Dendritic cell treated with granulocyte-macrophage colony-stimulating factor and Interleukin-4, amounts not matched to agents 40 ng/mL and 50 ng/mL, for 4 days (primary cell): ENCODE results near the gene FKBP15.
"Not testable (repeated sequence)": the region's sequence is repeated elsewhere in the genome, so short reads cannot be mapped to it uniquely, and the experiment has no call there.

Experiments
- H3K27ac Mint-ChIP-seq: one replicate; pipeline ENCODE4 v1.8.0; 2022; ENCODE audit warnings: mild to moderate bottlenecking, mixed read lengths
- H3K27me3 Mint-ChIP-seq: one replicate; pipeline ENCODE4 v1.8.0; 2022; ENCODE audit warnings: mild to moderate bottlenecking, mixed read lengths
- H3K36me3 Mint-ChIP-seq: one replicate; pipeline ENCODE4 v1.8.0; 2022; ENCODE audit warnings: low read depth, mixed read lengths
- H3K4me1 Mint-ChIP-seq: one replicate; pipeline ENCODE4 v1.8.0; 2022; ENCODE audit warnings: low read depth, mixed read lengths
- H3K4me3 Mint-ChIP-seq: one replicate; pipeline ENCODE4 v1.8.0; 2022; ENCODE audit warnings: mild to moderate bottlenecking, moderate library complexity, mixed read lengths
- H3K9me3 Mint-ChIP-seq: one replicate; pipeline ENCODE4 v1.8.0; 2022; ENCODE audit warnings: mixed read lengths
- intact Hi-C: fragments of 100-400 bp; cut with micrococcal nuclease; formaldehyde crosslinking; loops from one replicate; pipeline ENCODE4 v1.15.0; 2022

FKBP15 gene

GRCh38 chr9:113155911-113156588 lies 65.0 kb downstream of the FKBP15 start:
- Mint-ChIP-seq H3K4me3 (peak overlapping the region; percentile 42), H3K27me3 (no peaks in the 10 kb centered on the region), H3K27ac (peak overlapping the region; percentile 99), H3K36me3 (peaks cover 86% of the 10 kb centered on the region), H3K4me1 (peaks cover 82% of the 10 kb centered on the region), H3K9me3 (no peaks in the 10 kb centered on the region)
- intact Hi-C loops, result loop anchor here (2.0 to 10.0 kb wide), 3 partner anchors 44 to 119 kb away; partner anchors contain the start of genes CDC26, FKBP15, PRPF4 and SLC31A1

DNA sequence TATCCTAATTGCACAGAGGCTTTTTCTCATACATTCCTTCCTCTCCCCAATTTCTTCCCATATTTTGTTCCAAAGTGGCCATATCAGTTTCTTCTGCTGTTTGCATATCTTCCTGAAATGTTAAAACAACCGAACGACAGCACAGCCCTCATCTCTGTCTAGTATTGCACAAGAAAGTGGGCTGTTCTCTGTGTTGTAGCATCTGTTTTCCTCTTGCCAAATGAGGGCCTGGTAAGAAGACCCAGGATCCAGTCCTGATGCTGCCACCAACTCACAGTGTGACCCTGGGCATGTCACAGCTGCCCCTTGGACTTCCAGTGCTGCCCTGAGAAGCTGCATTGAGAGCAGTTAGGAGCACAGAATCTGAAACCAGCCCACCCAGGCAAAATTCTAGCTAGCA lies 66.1 kb downstream of the FKBP15 start:
- intact Hi-C loops, result loop anchor here (2.0 to 10.0 kb wide), 4 partner anchors 32 to 120 kb away; partner anchors contain the start of genes CDC26, FKBP15, PRPF4 and SLC31A1
- Mint-ChIP-seq H3K27me3 (no peaks in the 10 kb centered on the region), H3K4me1 (peaks cover 74% of the 10 kb centered on the region), H3K9me3 (no peaks in the 10 kb centered on the region), H3K36me3 (peaks cover 78% of the 10 kb centered on the region), H3K27ac (peak overlapping the region; percentile 99), H3K4me3 (peak overlapping the region; percentile 51)

GRCh38 chr9:113154471-113154870 lies 66.6 kb downstream of the FKBP15 start:
- peaks cover 76% of the 10 kb centered on the region for H3K4me1 Mint-ChIP-seq
- H3K27ac Mint-ChIP-seq, result peak overlapping the region; percentile 99
- H3K4me3 Mint-ChIP-seq, result peak overlapping the region; percentile 51
- no peaks in the 10 kb centered on the region for H3K9me3 Mint-ChIP-seq
- no peaks in the 10 kb centered on the region for H3K27me3 Mint-ChIP-seq
- intact Hi-C loops, result loop anchor here (2.0 to 10.0 kb wide), 3 partner anchors 33 to 120 kb away; partner anchors contain the start of genes CDC26, FKBP15, PRPF4 and SLC31A1
- peaks cover 73% of the 10 kb centered on the region for H3K36me3 Mint-ChIP-seq

DNA sequence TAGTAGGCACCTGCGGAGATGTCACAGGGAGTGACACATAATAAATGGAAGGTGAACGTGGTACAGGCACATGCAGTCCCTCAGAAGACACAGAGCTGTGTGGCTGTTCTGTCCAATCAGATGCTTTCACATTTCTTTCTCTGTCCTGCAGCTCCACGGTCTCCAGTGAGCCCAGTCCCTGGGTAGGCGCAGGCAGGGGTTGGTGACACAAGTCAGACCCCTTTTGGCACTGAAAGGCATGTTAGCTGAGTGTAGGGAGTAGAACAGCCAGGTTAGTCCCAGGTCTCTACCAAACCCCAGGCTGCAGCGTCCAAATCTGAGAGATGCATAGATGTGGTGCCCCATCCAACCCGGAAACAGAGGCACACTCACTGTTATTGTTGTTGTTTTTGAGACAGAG lies 67.5 kb downstream of the FKBP15 start:
- H3K9me3 Mint-ChIP-seq, result no peaks in the 10 kb centered on the region
- no peaks in the 10 kb centered on the region for H3K27me3 Mint-ChIP-seq
- H3K36me3 Mint-ChIP-seq, result peaks cover 65% of the 10 kb centered on the region
- peak overlapping the region; percentile 99 for H3K27ac Mint-ChIP-seq
- no peak overlapping the region for H3K4me3 Mint-ChIP-seq
- peaks cover 79% of the 10 kb centered on the region for H3K4me1 Mint-ChIP-seq
- intact Hi-C loops, result loop anchor here (5.0 to 10.0 kb wide), 2 partner anchors 34 to 121 kb away; partner anchors contain the start of genes CDC26 and PRPF4

DNA sequence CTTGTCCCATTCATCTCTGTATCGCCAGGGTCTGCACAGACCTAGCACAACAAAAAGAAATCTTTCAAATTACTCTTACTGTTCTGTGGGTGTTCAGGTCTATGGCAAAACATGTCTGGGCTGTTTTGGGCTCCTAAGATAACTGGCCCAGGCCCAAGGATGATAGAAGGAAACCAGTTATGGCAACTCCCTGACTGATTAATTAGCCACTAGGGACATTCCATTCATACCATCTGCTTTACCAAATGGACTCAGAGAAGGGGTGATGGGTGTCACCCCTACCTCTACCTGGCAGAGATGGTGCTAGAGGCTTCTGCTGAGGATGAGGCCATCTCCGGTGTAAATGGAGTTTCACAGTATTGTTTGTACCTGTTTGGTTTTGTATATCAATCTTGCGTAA lies 68.4 kb downstream of the FKBP15 start:
- Mint-ChIP-seq H3K27me3 (no peaks in the 10 kb centered on the region), H3K9me3 (no peaks in the 10 kb centered on the region), H3K4me1 (peaks cover 78% of the 10 kb centered on the region), H3K27ac (peak overlapping the region; percentile 99), H3K4me3 (peak overlapping the region; percentile 90), H3K36me3 (peaks cover 56% of the 10 kb centered on the region)
- intact Hi-C loops, result loop anchor here (5.0 to 10.0 kb wide), 2 partner anchors 35 to 122 kb away; partner anchors contain the start of genes CDC26 and PRPF4

DNA sequence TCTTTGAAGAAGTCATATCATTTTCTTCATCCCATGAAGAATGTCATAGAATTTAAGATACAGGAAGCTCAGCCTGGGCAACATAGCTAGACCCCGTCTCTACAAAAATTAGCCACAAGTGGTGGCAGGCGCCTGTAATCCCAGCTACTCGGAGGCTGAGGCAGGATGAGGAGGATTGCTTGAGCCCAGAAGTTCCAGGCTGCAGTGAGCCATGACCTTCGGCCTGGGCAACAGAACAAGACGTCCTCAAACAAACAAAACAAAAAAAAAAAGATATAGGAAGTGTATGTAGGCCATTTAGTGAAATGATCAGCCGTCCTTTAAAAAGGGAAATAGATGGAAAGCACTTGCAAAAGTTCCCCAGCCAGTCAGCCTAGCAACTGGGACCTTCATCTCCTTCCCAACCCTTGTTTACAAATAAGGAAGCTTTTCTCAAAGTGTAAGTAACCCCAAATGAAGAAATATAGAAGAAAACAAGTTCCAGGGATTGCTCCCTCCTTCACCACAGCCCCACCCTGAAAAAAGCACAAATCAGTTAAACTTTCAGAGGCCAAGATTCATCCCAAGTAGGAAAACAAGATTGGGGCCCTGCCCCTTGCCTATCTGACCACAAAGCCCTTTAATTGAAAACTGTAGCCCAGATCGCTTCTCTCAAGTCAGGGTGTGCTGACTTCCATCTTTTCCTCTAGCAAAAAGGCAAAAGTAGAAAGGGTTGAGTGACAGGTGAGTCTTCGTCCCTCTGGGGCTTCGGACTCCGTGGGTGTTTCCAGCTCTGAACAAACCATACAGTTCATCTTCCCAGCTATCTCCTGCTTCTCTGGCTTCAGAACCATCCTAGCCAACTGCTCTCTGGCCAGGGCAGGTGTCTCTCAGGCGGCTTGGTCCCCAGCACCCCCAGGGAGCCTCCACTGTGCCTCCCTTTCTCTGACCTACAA lies 69.1 kb downstream of the FKBP15 start:
- Mint-ChIP-seq H3K36me3 (peaks cover 48% of the 10 kb centered on the region), H3K27me3 (no peaks in the 10 kb centered on the region), H3K27ac (peak overlapping the region; percentile 99), H3K4me3 (peak overlapping the region; percentile 90), H3K4me1 (peaks cover 71% of the 10 kb centered on the region), H3K9me3 (no peaks in the 10 kb centered on the region)
- intact Hi-C loops, result loop anchor here (5.0 to 10.0 kb wide), 2 partner anchors 35 to 123 kb away; partner anchors contain the start of genes CDC26 and PRPF4

GRCh38 chr9:113150670-113151611 lies 70.1 kb downstream of the FKBP15 start, which contains the start of gene SLC31A2:
Gene SLC31A2 (plus strand): TSS chr9:113151007. CDS start chr9:113151075, 68 bp downstream.
- Mint-ChIP-seq H3K4me1 (peaks cover 63% of the 10 kb centered on the region), H3K4me3 (peak within 1 kb of the TSS; percentile 90), H3K9me3 (no peaks in the 10 kb centered on the region), H3K36me3 (peaks cover 44% of the 10 kb centered on the region), H3K27ac (peak within 1 kb of the TSS; percentile 99), H3K27me3 (peaks cover 1% of the 10 kb centered on the region)
- intact Hi-C loops, result loop anchor here (5.0 to 10.0 kb wide), 2 partner anchors 36 to 124 kb away; partner anchors contain the start of genes CDC26 and PRPF4

DNA sequence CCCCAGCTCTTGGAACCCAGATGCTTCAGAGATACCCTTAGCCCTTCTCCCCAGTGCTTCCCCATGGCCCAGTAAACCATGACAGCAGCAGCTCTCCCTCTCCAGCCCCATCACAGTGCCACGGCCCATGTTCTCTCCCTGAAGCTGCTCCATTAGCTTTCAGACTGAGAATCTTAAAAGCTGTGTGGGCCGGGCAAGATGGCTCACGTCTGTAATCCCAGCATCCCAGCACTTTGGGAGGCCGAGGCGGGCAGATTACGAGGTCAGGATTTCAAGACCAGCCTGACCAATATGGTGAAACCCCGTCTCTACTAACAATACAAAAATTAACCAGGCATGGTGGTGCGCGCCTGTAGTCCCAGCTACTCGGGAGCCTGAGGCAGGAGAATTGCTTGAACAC lies 71.5 kb downstream of the FKBP15 start:
- intact Hi-C loops, H3K9me3 Mint-ChIP-seq, H3K4me3 Mint-ChIP-seq, H3K27me3 Mint-ChIP-seq: not testable (repeated sequence)
- Mint-ChIP-seq H3K4me1 (peaks cover 49% of the 10 kb centered on the region), H3K27ac (peak overlapping the region; percentile 78), H3K36me3 (peaks cover 34% of the 10 kb centered on the region)

DNA sequence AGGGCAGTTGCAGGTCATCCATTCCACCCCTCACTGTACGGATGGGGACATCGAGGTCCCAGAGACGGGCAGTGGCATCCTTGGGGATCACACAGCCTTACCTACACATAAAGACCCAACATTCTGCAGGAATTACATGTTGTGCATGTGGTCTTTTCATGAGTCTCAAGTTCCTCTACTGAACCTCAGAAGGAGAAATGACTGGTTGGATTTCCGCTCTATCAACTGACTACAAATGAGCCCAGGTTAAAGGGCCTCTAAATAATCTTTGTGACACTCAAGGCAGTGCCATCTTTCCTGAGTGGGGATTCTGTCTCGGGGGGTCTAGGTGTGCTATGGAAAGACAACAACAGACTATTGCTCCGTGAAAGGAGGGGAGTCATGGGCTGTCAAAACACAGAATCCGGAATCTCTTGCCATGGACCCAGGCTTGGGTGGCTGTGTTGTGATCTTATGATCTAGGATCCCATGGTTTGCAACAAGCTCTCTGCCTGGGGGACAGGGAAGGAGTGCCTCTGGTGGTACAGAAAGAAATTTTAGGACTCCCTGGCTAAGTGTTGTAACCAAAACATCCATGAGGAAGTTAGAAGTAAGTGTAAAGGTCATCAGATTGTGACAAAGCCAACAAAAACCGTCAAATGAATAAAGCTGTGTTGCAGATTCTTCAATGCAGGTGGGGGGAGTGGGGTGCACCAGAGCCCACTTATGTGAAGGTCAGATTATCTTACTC lies 72.1 kb downstream of the FKBP15 start:
- intact Hi-C loops, result no loop called here
- peaks cover 6% of the 10 kb centered on the region for H3K27me3 Mint-ChIP-seq
- no peaks in the 10 kb centered on the region for H3K9me3 Mint-ChIP-seq
- peaks cover 28% of the 10 kb centered on the region for H3K36me3 Mint-ChIP-seq
- H3K27ac Mint-ChIP-seq, result peak overlapping the region; percentile 78
- H3K4me1 Mint-ChIP-seq, result peaks cover 43% of the 10 kb centered on the region
- peak overlapping the region; percentile 35 for H3K4me3 Mint-ChIP-seq

GRCh38 chr9:113148372-113148705 lies 72.7 kb downstream of the FKBP15 start:
- intact Hi-C loops, result no loop called here
- H3K9me3 Mint-ChIP-seq, result no peaks in the 10 kb centered on the region
- H3K4me3 Mint-ChIP-seq, result no peak overlapping the region
- H3K4me1 Mint-ChIP-seq, result peaks cover 37% of the 10 kb centered on the region
- H3K27me3 Mint-ChIP-seq, result peaks cover 6% of the 10 kb centered on the region
- H3K27ac Mint-ChIP-seq, result peak overlapping the region; percentile 78
- peaks cover 22% of the 10 kb centered on the region for H3K36me3 Mint-ChIP-seq

- peaks cover 6% of the 10 kb centered on the region for H3K4me1 Mint-ChIP-seq
- H3K9me3 Mint-ChIP-seq, result peaks cover 30% of the 10 kb centered on the region
- no peak overlapping the region for H3K27ac Mint-ChIP-seq
- peaks cover 11% of the 10 kb centered on the region for H3K27me3 Mint-ChIP-seq
- no peak overlapping the region for H3K4me3 Mint-ChIP-seq
- no peaks in the 10 kb centered on the region for H3K36me3 Mint-ChIP-seq
- intact Hi-C loops, result no loop called here
These were observed 77.4 kb downstream of the FKBP15 start for GRCh38 chr9:113143432-113144227.

DNA sequence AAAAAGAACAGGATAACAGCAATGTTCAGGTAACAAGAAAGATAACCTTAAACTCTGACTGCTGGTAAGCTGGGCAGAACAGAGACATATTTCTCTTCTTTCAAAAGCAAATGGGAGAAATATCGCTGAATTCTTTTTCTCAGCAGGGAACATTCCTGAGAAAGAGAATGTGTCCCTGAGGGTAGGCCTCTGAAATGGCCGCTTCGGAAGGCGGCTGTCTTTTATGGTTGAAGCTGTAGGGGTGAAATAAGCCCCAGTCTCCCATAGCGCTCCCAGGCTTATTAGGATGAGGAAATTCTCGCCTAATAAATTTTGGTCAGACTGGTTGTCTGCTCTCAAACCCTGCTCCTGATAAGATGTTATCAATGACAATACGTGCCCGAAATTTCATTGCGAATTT lies 80.2 kb downstream of the FKBP15 start:
- H3K4me3 Mint-ChIP-seq, intact Hi-C loops, H3K4me1 Mint-ChIP-seq, H3K27ac Mint-ChIP-seq, H3K36me3 Mint-ChIP-seq: not testable (repeated sequence)
- H3K27me3 Mint-ChIP-seq, result peaks cover 19% of the 10 kb centered on the region
- peaks cover 30% of the 10 kb centered on the region for H3K9me3 Mint-ChIP-seq
